GM13977 (cell line): ENCODE results near the gene CHN2.
A peak's percentile ranks its signal among the peaks of the same experiment; 100 is the strongest.

ENCODE experiments used
- DNase-seq: peaks from one replicate; pipeline ENCODE4 v3.0.0; 2012; ENCODE audit warnings: low spot score
- CTCF ChIP-seq: IDR thresholded peaks from 2 replicates; pipeline ENCODE4 v1.5.1; 2012; ENCODE audit warnings: mild to moderate bottlenecking, control low read depth; ENCODE audit not compliant: insufficient read depth; ENCODE audit errors: extremely low read depth, missing control alignments
- in situ Hi-C: fragments of 300-500 bp; cut with MboI; formaldehyde crosslinking; loops from one replicate; pipeline ENCODE4 v1.12.0; 2022; ENCODE audit warnings: low sequenced_read_pairs, low pct_unique_long_range_greater_than_20kb, mixed read lengths, inconsistent platforms; ENCODE audit not compliant: unreplicated experiment

The CHN2 gene

DNA sequence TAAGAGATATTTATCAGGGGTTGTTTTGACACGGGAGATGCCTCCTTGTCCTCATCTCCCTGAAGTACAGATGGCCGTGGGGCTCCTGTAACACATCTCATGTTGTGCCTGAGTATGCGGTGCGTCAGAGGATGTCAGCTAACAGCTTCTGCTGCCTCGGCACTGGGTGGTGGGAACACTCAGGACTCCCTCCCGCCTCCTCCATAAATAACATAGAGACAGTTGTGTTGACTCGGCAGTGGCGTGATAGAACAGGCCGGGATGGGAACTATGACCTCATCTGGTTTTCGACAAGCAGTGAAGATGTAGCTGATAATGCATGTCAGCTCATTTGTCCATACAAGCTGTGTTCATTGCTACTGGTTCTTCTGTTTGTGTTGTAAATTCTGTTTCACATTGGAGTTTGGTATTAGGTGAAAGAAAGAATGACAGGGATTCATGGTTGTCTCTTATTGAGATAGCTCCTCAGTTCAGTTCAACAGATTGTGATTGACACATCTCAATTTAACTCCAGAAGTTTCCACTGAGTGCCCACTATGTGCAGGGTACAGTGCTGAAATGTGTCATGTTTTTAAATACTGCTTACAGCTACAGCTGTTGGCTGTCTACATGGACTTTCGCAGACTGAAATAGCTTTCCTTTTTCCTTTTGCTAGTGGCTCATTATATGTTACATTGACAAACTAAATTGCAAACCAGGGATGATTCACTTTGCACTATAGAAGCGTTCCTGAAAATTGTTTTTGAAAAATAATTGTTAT lies 87.4 kb downstream of the CHN2 start:
- no peak for DNase-seq
- in situ Hi-C loops, result no loop called here
- no peak for TF ChIP-seq CTCF

GRCh38 chr7:29282819-29283414 lies 88.3 kb downstream of the CHN2 start:
- no peak for TF ChIP-seq CTCF
- no peak for DNase-seq

DNA sequence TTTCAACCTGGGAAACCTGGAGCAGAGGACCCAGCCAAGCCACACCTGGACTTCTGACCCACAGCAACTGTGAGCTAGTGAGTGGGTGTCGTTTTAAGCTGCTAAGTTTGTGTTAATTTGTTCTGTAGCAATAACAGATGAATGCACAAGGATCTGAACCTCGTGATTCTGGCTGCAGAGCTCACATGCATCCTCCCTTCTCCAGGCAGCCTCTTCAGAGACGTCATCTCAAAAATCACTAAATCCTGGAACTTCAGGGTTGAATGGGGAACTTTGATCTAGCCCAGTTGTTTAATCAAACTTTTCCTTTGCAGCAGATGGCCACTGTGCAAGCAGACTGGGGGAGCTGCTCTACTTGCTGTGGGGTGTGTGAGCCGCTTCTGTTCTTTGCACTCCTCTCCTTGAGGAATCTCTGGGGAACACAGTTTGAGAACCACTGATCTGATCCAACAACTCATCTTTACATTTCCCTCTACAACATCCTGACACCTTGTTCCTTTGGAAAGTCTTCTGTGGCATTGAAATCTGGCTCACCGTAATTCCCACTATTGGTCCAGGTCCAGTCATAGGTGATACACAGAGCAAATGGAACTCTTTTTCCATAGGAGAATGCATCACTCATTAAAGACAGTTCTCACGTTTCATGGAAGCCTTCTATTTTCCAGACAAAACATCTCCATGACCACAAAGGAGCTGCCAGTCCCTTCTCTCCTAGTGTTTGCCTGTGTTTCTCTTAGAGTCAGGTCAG lies 90.3 kb downstream of the CHN2 start:
- TF ChIP-seq CTCF, result no peak
- in situ Hi-C loops, result no loop called here
- DNase-seq, result no peak

More at GRCh38 chr7:29282819-29283414, 88.3 kb downstream of the CHN2 start:
- in situ Hi-C loops, result no loop called here

DNA sequence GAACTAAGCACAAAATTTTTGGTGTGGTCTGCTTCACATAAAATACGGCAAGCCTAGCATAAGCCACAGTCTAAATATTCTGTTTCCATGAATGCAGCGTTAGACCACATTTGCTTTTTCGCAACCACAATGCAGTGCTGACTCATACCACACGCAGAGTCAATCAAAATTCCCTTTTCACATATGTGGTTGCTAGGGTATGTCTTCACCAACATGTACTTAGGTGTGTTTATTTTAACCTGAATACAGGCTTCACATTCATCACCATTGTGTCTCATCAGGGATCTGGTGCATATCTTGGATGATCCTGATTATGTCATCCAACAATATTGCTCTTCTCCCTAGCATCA lies 90.8 kb downstream of the CHN2 start:
- no peak for TF ChIP-seq CTCF
- in situ Hi-C loops, result no loop called here
- peak; percentile 24 for DNase-seq

- no peak for TF ChIP-seq CTCF
- in situ Hi-C loops, result no loop called here
- no peak for DNase-seq
Observed at GRCh38 chr7:29285861-29286260, 91.3 kb downstream of the CHN2 start.

GRCh38 chr7:29287366-29287765 lies 92.8 kb downstream of the CHN2 start:
- DNase-seq, result no peak
- in situ Hi-C loops, result no loop called here
- TF ChIP-seq CTCF, result no peak
